Upper lobe of right lung (tissue), 1 donor: Measurements from ENCODE around the gene OSBP. TPM values are rescaled to one million over a fixed set of nuclear protein-coding genes. Genes with fewer than 3 reads are reported as not detected.
"Not testable (repeated sequence)": the region's sequence is repeated elsewhere in the genome, so short reads cannot be mapped to it uniquely, and the experiment has no call there.

Source experiments
- ATAC-seq: fragments of 200-7000 bp; cut with Tn5 transposase; one replicate; pipeline ENCODE4 v1.9.1; 2020; ENCODE audit warnings: mild to moderate bottlenecking, moderate library complexity
- DNase-seq: peaks from one replicate; pipeline ENCODE4 v3.0.0-alpha.2; 2020
- H3K27ac ChIP-seq: fragments of 200-600 bp; one replicate; pipeline ENCODE4 v1.8.0; 2022
- H3K27me3 ChIP-seq: fragments of 200-600 bp; one replicate; pipeline ENCODE4 v1.8.0; 2022; ENCODE audit warnings: mild to moderate bottlenecking
- H3K36me3 ChIP-seq: fragments of 200-600 bp; one replicate; pipeline ENCODE4 v1.8.0; 2022
- H3K4me1 ChIP-seq: fragments of 200-600 bp; one replicate; pipeline ENCODE4 v1.8.0; 2022
- H3K4me3 ChIP-seq: fragments of 200-600 bp; one replicate; pipeline ENCODE4 v1.8.0; 2022; ENCODE audit warnings: mild to moderate bottlenecking
- H3K9me3 ChIP-seq: fragments of 200-600 bp; one replicate; pipeline ENCODE4 v1.8.0; 2022
- intact Hi-C: fragments of 100-400 bp; cut with DNase I; formaldehyde crosslinking; loops from one replicate; pipeline ENCODE4 v1.11.0; 2022
- total RNA-seq: library from RNA; stranded (reverse); fragmentation: NEBNext Ultra II Directional; extraction: Animal tissue kit (Norgen Biotek cat#: 25700); gene quantifications from one replicate; pipeline ENCODE4 v1.2.1, GENCODE V29; 2021
- TF ChIP-seq, protein P1 (sequence below): fragments of 200-600 bp; IDR thresholded peaks from one replicate; pipeline ENCODE4 v1.8.0; 2022; ENCODE audit warnings: antibody characterized with exemption
- donor health status: DM: no; HTN: yes; CAD: no; lungs with severe emphysema.

The OSBP gene
- total RNA-seq, 1 donor from 2014 or later = 39.9 TPM

DNA sequence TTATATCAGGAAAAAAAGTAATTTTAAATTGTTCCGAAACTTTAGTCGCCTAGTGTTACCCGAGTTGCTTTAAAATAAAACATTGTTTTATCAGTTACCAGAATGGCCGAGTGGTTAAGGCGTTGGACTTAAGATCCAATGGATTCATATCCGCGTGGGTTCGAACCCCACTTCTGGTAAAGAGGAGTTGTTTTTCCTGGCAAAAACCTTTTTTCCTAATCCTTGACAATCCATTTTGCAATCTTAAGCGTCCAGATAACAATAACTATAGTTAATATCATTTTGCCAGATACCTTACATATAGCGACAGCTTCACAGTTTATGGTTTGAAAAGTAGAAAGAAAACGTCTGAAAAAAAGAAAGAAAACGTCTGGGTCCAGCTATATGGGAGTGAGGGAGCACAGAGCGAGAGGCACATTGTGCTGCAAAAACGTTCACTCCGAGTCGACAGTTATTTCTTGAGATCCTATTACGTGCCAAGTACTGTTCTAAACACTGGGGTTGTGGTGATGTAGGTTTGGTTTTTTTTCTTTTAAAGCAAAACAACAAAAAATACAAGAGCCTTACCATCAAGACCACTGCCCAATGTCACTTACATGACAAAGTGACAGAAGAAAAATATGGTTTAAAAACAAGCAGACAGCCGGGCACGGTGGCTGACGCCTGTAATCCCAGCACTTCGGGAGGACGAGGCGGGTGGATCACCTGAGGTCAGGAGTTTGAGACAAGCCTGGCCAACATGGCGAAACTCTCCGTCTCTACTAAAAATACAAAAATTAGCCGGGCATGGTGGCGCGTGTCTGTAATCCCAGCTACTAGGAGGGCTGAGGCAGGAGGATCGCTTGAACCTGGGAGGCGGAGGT, 63.7 kb downstream of the OSBP start:
- Histone ChIP-seq H3K9me3 (no peaks in the 10 kb centered on the region), H3K27me3 (no peaks in the 10 kb centered on the region), H3K4me1 (peaks cover 10% of the 10 kb centered on the region), H3K36me3 (no peaks in the 10 kb centered on the region), H3K27ac (peak overlapping the region; percentile 78), H3K4me3 (peak overlapping the region; percentile 54)
- DNase-seq (no peak), ATAC-seq (no peak)
- intact Hi-C loops = no loop called here
- TF ChIP-seq, protein P1, sequence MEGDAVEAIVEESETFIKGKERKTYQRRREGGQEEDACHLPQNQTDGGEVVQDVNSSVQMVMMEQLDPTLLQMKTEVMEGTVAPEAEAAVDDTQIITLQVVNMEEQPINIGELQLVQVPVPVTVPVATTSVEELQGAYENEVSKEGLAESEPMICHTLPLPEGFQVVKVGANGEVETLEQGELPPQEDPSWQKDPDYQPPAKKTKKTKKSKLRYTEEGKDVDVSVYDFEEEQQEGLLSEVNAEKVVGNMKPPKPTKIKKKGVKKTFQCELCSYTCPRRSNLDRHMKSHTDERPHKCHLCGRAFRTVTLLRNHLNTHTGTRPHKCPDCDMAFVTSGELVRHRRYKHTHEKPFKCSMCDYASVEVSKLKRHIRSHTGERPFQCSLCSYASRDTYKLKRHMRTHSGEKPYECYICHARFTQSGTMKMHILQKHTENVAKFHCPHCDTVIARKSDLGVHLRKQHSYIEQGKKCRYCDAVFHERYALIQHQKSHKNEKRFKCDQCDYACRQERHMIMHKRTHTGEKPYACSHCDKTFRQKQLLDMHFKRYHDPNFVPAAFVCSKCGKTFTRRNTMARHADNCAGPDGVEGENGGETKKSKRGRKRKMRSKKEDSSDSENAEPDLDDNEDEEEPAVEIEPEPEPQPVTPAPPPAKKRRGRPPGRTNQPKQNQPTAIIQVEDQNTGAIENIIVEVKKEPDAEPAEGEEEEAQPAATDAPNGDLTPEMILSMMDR = no peak

DNA sequence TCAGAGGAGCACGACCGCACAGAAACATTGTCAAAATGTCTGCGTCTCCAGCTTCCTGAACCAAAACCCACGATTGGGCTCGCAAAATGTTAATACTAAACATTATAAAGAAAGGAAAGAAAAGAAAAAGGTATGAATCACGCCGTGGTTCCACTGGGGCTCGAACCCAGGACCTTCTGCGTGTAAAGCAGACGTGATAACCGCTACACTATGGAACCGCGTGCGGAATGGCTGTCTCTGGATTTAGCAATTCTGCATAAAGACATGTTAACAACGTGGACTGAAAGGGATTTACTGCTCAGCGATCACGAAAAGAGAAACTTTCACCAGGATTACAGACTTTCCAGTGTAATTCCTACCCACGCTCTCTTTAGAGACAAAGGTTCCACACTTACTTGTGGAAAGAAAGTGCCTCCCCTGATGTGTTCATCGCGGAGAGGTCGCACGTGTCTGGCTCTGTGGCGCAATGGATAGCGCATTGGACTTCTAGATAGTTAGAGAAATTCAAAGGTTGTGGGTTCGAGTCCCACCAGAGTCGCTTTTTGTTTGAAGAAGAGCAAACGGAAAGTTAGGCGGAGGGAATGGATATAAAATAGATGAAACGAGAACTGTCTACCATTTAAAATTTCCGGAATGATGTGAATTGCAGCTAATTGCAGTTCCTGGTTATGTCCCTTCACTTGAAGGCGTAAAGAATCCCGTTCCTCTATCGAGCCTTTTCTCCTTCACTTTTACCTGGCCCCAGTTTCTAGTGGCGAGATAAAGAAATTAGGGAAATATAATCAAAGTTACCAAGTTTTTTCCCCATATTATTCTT, 64.5 kb downstream of the OSBP start:
- Histone ChIP-seq H3K4me1 (peaks cover 7% of the 10 kb centered on the region), H3K36me3 (no peaks in the 10 kb centered on the region), H3K4me3 (peak overlapping the region; percentile 54), H3K9me3 (no peaks in the 10 kb centered on the region), H3K27me3 (no peaks in the 10 kb centered on the region), H3K27ac (peak overlapping the region; percentile 78)
- TF ChIP-seq, protein P1 = no peak
- intact Hi-C loops = no loop called here
- DNase-seq (peak; percentile 84), ATAC-seq (peak; percentile 74)

DNA sequence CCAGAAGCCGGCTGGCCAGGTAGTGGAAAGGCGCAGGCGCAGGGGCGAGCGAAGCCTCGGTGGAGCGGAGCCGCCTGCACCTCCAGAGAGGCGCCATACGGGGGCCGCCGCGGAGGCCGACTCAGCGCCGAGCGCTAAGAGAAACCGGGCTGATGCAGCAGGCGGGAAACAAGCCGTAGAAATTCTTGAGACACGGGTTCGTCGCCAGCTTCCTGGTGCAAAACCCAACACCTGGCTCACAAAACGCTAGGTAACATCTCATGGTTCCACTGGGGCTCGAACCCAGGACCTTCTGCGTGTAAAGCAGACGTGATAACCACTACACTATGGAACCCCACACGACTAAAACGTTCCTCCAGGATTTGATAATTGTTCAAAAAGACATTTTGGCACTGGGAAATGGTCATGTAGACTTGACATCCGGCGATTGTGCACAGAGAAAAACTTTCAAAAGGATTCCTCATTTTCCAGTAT, 65.2 kb downstream of the OSBP start:
- no peaks in the 10 kb centered on the region for H3K27me3 ChIP-seq
- intact Hi-C loops = no loop called here
- DNase-seq = peak; percentile 90
- peaks cover under 1% of the 10 kb centered on the region for H3K4me1 ChIP-seq
- peak; percentile 96 for ATAC-seq
- H3K36me3 ChIP-seq = no peaks in the 10 kb centered on the region
- H3K4me3 ChIP-seq = peak overlapping the region; percentile 54
- H3K27ac ChIP-seq = peak overlapping the region; percentile 78
- TF ChIP-seq, protein P1 = peak; percentile 62
- no peaks in the 10 kb centered on the region for H3K9me3 ChIP-seq

DNA sequence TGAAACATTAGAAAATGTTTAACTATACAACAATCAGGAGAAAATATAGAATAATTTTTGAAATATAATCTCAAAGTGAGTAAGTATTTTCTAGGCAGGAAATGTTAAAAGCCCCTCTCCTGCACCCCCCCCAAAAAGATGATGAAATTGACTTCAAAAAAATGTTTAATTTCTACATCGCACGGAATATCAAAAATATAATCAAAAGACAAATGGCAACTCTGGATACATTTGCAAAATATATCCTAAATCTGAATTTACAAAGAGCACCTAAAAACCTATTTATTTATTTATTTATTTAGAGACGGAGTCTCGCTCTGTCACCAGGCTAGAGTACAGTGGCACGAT, 67.3 kb downstream of the OSBP start:
- DNase-seq (no peak), ATAC-seq (no peak)
- Histone ChIP-seq H3K27me3 (no peaks in the 10 kb centered on the region), H3K9me3 (no peaks in the 10 kb centered on the region), H3K27ac (no peak overlapping the region), H3K4me1 (no peaks in the 10 kb centered on the region), H3K36me3 (no peaks in the 10 kb centered on the region), H3K4me3 (no peak overlapping the region)
- intact Hi-C loops = no loop called here
- TF ChIP-seq, protein P1 = no peak

DNA sequence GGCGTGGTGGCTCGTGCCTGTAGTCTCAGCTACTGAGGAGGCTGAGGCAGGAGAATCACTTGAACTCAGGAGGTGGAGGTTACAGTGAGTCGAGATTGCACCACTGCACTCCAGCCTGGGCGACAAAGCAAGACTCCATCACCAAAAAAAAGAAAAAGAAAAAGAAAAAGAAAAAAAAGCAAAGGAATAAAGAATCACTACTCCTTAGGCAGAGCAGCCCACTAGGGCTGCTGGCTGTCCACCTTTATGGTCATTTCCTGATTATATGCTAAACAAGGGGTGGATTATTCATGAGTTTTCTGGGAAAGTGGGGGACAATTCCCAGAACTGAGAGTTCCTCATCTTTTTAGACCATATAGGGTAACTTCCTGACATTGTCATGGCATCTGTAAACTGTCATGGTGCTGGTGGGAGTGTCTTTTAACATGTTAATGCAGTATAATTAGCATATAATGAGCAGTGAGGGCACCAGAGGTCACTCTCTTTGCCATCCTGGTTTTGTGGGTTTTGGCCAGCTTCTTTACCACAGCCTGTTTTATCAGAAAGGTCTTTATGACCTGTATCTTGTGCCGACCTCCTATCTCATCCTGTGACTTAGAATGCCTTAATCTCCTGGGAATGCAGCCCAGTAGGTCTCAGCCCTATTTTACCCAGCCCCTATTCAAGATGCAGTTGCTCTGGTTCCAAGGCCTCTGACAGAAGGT, 67.8 kb downstream of the OSBP start:
- H3K4me1 ChIP-seq, intact Hi-C loops, ATAC-seq, H3K9me3 ChIP-seq, H3K4me3 ChIP-seq, H3K27ac ChIP-seq, H3K36me3 ChIP-seq, H3K27me3 ChIP-seq, DNase-seq: not testable (repeated sequence)
